GM21423 (cell line): Measurements from ENCODE around the gene MED28.
A peak's percentile ranks its signal among the peaks of the same experiment; 100 is the strongest.
"Not testable (repeated sequence)": the region's sequence is repeated elsewhere in the genome, so short reads cannot be mapped to it uniquely, and the experiment has no call there.

Source experiments
- ATAC-seq: cut with Tn5 transposase; IDR thresholded peaks from one replicate; pipeline ENCODE4 v1.9.1; 2021; ENCODE audit warnings: mild to moderate bottlenecking, moderate library complexity; ENCODE audit not compliant: unreplicated experiment

Gene MED28

GRCh38 chr4:17616283-17616682, 1.8 kb downstream of the MED28 start:
- ATAC-seq, result no peak

- no peak for ATAC-seq
Observed at GRCh38 chr4:17618926-17619325, 4.5 kb downstream of the MED28 start.

- no peak for ATAC-seq
Observed at GRCh38 chr4:17619416-17620105, 5.1 kb downstream of the MED28 start.

- ATAC-seq, result no peak
Observed at GRCh38 chr4:17623451-17624001, 9.1 kb downstream of the MED28 start.

- ATAC-seq, result no peak
Observed at GRCh38 chr4:17624821-17625220, 10.4 kb downstream of the MED28 start.

GRCh38 chr4:17630228-17630627, 15.8 kb downstream of the MED28 start:
- ATAC-seq, result no peak

- ATAC-seq, result no peak
Observed at GRCh38 chr4:17633600-17633999, 19.2 kb downstream of the MED28 start.

GRCh38 chr4:17635056-17635455, 20.6 kb downstream of the MED28 start:
- no peak for ATAC-seq

- ATAC-seq, result peak; percentile 20
Observed at GRCh38 chr4:17636341-17636695, 21.9 kb downstream of the MED28 start.

- ATAC-seq, result peak; percentile 79
Observed at GRCh38 chr4:17636696-17637622, 22.5 kb downstream of the MED28 start.

- ATAC-seq, result no peak
Observed at GRCh38 chr4:17639136-17639535, 24.7 kb downstream of the MED28 start.

- no peak for ATAC-seq
Observed at GRCh38 chr4:17642398-17642783, 27.9 kb downstream of the MED28 start.

- no peak for ATAC-seq
Observed at GRCh38 chr4:17646693-17647092, 32.3 kb downstream of the MED28 start.

- ATAC-seq, result no peak
Observed at GRCh38 chr4:17647176-17647806, 32.9 kb downstream of the MED28 start.

- ATAC-seq, result no peak
Observed at GRCh38 chr4:17647927-17648326, 33.5 kb downstream of the MED28 start.

GRCh38 chr4:17650406-17650805, 36.0 kb downstream of the MED28 start:
- ATAC-seq, result no peak

- ATAC-seq, result no peak
Observed at GRCh38 chr4:17654701-17655100, 40.3 kb downstream of the MED28 start.

GRCh38 chr4:17657090-17657489, 42.6 kb downstream of the MED28 start:
- no peak for ATAC-seq

- ATAC-seq, result no peak
Observed at GRCh38 chr4:17657849-17658248, 43.4 kb downstream of the MED28 start.

- ATAC-seq, result not testable (repeated sequence)
Observed at GRCh38 chr4:17659196-17659595, 44.8 kb downstream of the MED28 start.

GRCh38 chr4:17662694-17663093, 48.3 kb downstream of the MED28 start:
- ATAC-seq, result no peak
